ENCODE measurements around the gene ARHGAP40. TPM values are rescaled to one million over a fixed set of nuclear protein-coding genes. Genes with fewer than 3 reads are reported as not detected.

The ARHGAP40 gene
- polyA plus RNA-seq: not detected

GRCh38 chr20:38601216-38602184, at the start of gene ARHGAP40:
TSS of gene ARHGAP40 (plus strand) at chr20:38601809.
- H3K27me3 Mint-ChIP-seq: peaks cover 32% of the 10 kb centered on the region
- H3K36me3 Mint-ChIP-seq: no peaks in the 10 kb centered on the region
- H3K4me1 Mint-ChIP-seq: peaks cover 0 to 8% (median 0%) of the 10 kb centered on the region in 3 donors
- H3K9me3 Mint-ChIP-seq: no peaks in the 10 kb centered on the region
- H3K4me3 Mint-ChIP-seq: peak within 1 kb of the TSS in 2 of 4 donors; percentile 34 to 36
- no peak within 1 kb of the TSS for H3K27ac Mint-ChIP-seq

- Mint-ChIP-seq H3K4me3 (no peak overlapping the region), H3K36me3 (peaks cover 5% of the 10 kb centered on the region), H3K27ac (peak overlapping the region in 1 of 3 donors; percentile 25), H3K9me3 (no peaks in the 10 kb centered on the region), H3K4me1 (no peaks in the 10 kb centered on the region), H3K27me3 (no peaks in the 10 kb centered on the region)
These were observed 46.6 kb upstream of the ARHGAP40 start for GRCh38 chr20:38554986-38555385.

GRCh38 chr20:38555395-38555794, 46.2 kb upstream of the ARHGAP40 start:
- Mint-ChIP-seq H3K36me3 (peaks cover 5% of the 10 kb centered on the region), H3K4me1 (no peaks in the 10 kb centered on the region), H3K27me3 (no peaks in the 10 kb centered on the region), H3K4me3 (no peak overlapping the region), H3K9me3 (no peaks in the 10 kb centered on the region), H3K27ac (peak overlapping the region in 1 of 3 donors; percentile 25)

GRCh38 chr20:38557174-38557573, 44.4 kb upstream of the ARHGAP40 start:
- peaks cover 5% of the 10 kb centered on the region for H3K36me3 Mint-ChIP-seq
- H3K4me1 Mint-ChIP-seq: no peaks in the 10 kb centered on the region
- H3K27ac Mint-ChIP-seq: no peak overlapping the region
- H3K27me3 Mint-ChIP-seq: no peaks in the 10 kb centered on the region
- no peak overlapping the region for H3K4me3 Mint-ChIP-seq
- no peaks in the 10 kb centered on the region for H3K9me3 Mint-ChIP-seq

- Mint-ChIP-seq H3K9me3 (no peaks in the 10 kb centered on the region), H3K36me3 (peaks cover 3% of the 10 kb centered on the region), H3K4me1 (no peaks in the 10 kb centered on the region), H3K4me3 (peak overlapping the region in 1 of 4 donors; percentile 19), H3K27me3 (no peaks in the 10 kb centered on the region), H3K27ac (no peak overlapping the region)
These were observed 42.8 kb upstream of the ARHGAP40 start for GRCh38 chr20:38558596-38559360.

- Mint-ChIP-seq H3K27me3 (no peaks in the 10 kb centered on the region), H3K27ac (peak overlapping the region in 1 of 3 donors; percentile 44), H3K36me3 (no peaks in the 10 kb centered on the region), H3K9me3 (no peaks in the 10 kb centered on the region), H3K4me3 (no peak overlapping the region), H3K4me1 (no peaks in the 10 kb centered on the region)
These were observed 41.8 kb upstream of the ARHGAP40 start for GRCh38 chr20:38559764-38560163.

GRCh38 chr20:38563802-38564431, 37.7 kb upstream of the ARHGAP40 start:
- Mint-ChIP-seq H3K27ac (peak overlapping the region in 2 of 3 donors; percentile 15 to 47), H3K4me1 (no peaks in the 10 kb centered on the region), H3K4me3 (no peak overlapping the region), H3K27me3 (no peaks in the 10 kb centered on the region), H3K9me3 (no peaks in the 10 kb centered on the region), H3K36me3 (peaks cover 3% of the 10 kb centered on the region)

- Mint-ChIP-seq H3K4me1 (no peaks in the 10 kb centered on the region), H3K27me3 (no peaks in the 10 kb centered on the region), H3K36me3 (peaks cover 3% of the 10 kb centered on the region), H3K4me3 (no peak overlapping the region), H3K9me3 (no peaks in the 10 kb centered on the region), H3K27ac (peak overlapping the region in 1 of 3 donors; percentile 15)
These were observed 36.9 kb upstream of the ARHGAP40 start for GRCh38 chr20:38564680-38565079.

- H3K27ac Mint-ChIP-seq: no peak overlapping the region
These were observed 35.5 kb upstream of the ARHGAP40 start for GRCh38 chr20:38566036-38566598.

GRCh38 chr20:38569747-38570525, 31.7 kb upstream of the ARHGAP40 start:
- Mint-ChIP-seq H3K4me1 (no peaks in the 10 kb centered on the region), H3K27ac (no peak overlapping the region), H3K4me3 (no peak overlapping the region), H3K27me3 (no peaks in the 10 kb centered on the region), H3K9me3 (no peaks in the 10 kb centered on the region), H3K36me3 (peaks cover 9% of the 10 kb centered on the region)

More at GRCh38 chr20:38566036-38566598, 35.5 kb upstream of the ARHGAP40 start:
- Mint-ChIP-seq H3K27me3 (no peaks in the 10 kb centered on the region), H3K4me1 (no peaks in the 10 kb centered on the region), H3K9me3 (no peaks in the 10 kb centered on the region), H3K4me3 (no peak overlapping the region), H3K36me3 (peaks cover 3% of the 10 kb centered on the region)

- H3K4me3 Mint-ChIP-seq: no peak overlapping the region
- H3K27me3 Mint-ChIP-seq: no peaks in the 10 kb centered on the region
- H3K36me3 Mint-ChIP-seq: peaks cover 7% of the 10 kb centered on the region
- H3K27ac Mint-ChIP-seq: no peak overlapping the region
- H3K9me3 Mint-ChIP-seq: no peaks in the 10 kb centered on the region
- no peaks in the 10 kb centered on the region for H3K4me1 Mint-ChIP-seq
These were observed 28.2 kb upstream of the ARHGAP40 start for GRCh38 chr20:38573413-38573812.

GRCh38 chr20:38579219-38579910, 22.2 kb upstream of the ARHGAP40 start:
- H3K4me1 Mint-ChIP-seq: peaks cover 0 to 3% (median 0%) of the 10 kb centered on the region in 3 donors
- no peaks in the 10 kb centered on the region for H3K27me3 Mint-ChIP-seq
- H3K27ac Mint-ChIP-seq: no peak overlapping the region
- no peaks in the 10 kb centered on the region for H3K9me3 Mint-ChIP-seq
- peak overlapping the region in 1 of 4 donors; percentile 52 for H3K4me3 Mint-ChIP-seq
- no peaks in the 10 kb centered on the region for H3K36me3 Mint-ChIP-seq

- H3K27ac Mint-ChIP-seq: no peak overlapping the region
- no peak overlapping the region for H3K4me3 Mint-ChIP-seq
- H3K9me3 Mint-ChIP-seq: no peaks in the 10 kb centered on the region
- no peaks in the 10 kb centered on the region for H3K36me3 Mint-ChIP-seq
- H3K27me3 Mint-ChIP-seq: no peaks in the 10 kb centered on the region
- peaks cover 0 to 3% (median 0%) of the 10 kb centered on the region in 3 donors for H3K4me1 Mint-ChIP-seq
These were observed 21.7 kb upstream of the ARHGAP40 start for GRCh38 chr20:38579921-38580320.
